Fibroblast of pulmonary artery (primary cell): ENCODE data around the gene ECPAS.
"Not testable (repeated sequence)": the region's sequence is repeated elsewhere in the genome, so short reads cannot be mapped to it uniquely, and the experiment has no call there.

Source experiments
- DNase-seq: peaks from one replicate; pipeline ENCODE4 v3.0.0-alpha.2; 2010; ENCODE audit warnings: low read depth
- H3K4me3 ChIP-seq: replicated peaks from 2 replicates; pipeline ENCODE4 v1.5.1; 2011; ENCODE audit warnings: low read depth, mild to moderate bottlenecking, control low read depth, low read length, moderate library complexity
- TF ChIP-seq, protein P1 (sequence below): IDR thresholded peaks from 2 replicates; pipeline ENCODE4 v1.5.1; 2011; ENCODE audit warnings: mild to moderate bottlenecking, control low read depth, low read length, inconsistent platforms; ENCODE audit errors: missing control alignments

The ECPAS gene

GRCh38 chr9:111405701-111406100 lies 78.5 kb downstream of the ECPAS start:
- TF ChIP-seq, protein P1, sequence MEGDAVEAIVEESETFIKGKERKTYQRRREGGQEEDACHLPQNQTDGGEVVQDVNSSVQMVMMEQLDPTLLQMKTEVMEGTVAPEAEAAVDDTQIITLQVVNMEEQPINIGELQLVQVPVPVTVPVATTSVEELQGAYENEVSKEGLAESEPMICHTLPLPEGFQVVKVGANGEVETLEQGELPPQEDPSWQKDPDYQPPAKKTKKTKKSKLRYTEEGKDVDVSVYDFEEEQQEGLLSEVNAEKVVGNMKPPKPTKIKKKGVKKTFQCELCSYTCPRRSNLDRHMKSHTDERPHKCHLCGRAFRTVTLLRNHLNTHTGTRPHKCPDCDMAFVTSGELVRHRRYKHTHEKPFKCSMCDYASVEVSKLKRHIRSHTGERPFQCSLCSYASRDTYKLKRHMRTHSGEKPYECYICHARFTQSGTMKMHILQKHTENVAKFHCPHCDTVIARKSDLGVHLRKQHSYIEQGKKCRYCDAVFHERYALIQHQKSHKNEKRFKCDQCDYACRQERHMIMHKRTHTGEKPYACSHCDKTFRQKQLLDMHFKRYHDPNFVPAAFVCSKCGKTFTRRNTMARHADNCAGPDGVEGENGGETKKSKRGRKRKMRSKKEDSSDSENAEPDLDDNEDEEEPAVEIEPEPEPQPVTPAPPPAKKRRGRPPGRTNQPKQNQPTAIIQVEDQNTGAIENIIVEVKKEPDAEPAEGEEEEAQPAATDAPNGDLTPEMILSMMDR, result no peak
- H3K4me3 ChIP-seq, result no peak overlapping the region
- DNase-seq, result no peak

DNA sequence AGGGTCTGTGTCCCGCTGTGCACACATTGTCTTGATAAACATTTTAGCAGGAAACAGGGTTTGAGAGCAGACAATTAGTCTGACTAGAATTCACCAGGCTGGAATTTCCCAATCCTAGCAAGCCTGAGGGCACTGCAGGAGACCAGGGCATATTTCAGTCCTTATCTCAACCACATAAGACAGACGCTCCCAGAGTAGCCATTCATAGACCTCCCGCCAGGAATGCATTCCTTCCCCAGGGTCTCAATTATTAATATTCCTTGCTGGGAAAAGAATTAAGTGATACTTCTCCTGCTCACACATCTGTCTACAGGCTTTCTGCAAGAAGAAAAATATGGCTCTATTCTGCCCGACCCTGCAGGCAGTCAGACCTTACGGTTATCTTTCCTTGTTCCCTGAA lies 82.7 kb downstream of the ECPAS start:
- not testable (repeated sequence) for DNase-seq, H3K4me3 ChIP-seq

DNA sequence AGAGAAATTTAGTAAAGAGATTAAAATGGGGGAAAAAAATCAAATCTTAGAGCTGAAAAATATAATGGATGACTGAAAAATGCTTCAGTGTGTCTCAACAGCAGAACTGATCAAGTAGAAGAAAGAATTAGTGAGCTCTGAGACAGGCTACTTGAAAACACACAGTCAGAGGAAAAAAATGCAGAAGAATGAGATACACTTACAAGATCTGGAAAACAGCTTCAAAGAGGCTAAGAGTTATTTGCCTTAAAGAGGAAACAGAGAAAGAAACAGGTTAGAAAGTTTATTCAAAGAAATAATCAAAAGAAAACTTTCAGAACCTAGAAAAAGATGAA lies 83.7 kb downstream of the ECPAS start:
- TF ChIP-seq, protein P1, result no peak
- no peak overlapping the region for H3K4me3 ChIP-seq
- no peak for DNase-seq

- peak; percentile 51 for DNase-seq
- H3K4me3 ChIP-seq, result no peak overlapping the region
- TF ChIP-seq, protein P1, result peak; percentile 58
These were observed 84.2 kb downstream of the ECPAS start for GRCh38 chr9:111399772-111400563.

DNA sequence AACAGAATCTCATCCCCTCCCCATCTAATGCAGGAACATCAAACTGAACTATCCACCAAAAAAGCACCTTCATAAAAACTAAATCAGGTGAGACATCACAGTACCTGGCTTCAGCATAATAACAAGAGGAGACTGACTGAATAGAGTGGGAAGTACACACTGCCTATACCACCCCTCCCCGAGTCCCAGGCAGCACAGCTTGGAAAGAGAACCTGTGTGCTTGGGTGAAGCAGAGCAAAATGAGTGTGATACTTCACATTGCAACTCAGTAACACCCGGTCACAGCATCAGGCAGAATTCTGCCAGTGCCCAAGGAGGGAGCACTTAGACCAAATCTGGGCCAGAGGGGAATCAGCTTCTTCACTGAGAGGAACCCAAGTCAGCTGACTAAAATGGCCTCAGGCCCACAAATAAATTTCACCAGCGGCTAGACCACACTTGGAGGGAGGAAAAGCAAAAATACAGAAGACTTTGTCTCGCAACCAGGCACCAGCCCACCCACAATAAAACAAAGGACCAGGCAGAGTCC lies 84.9 kb downstream of the ECPAS start:
- TF ChIP-seq, protein P1, result no peak
- no peak for DNase-seq
- H3K4me3 ChIP-seq, result no peak overlapping the region

GRCh38 chr9:111393971-111394370 lies 90.2 kb downstream of the ECPAS start:
- DNase-seq, result no peak
- H3K4me3 ChIP-seq, result no peak overlapping the region
- TF ChIP-seq, protein P1, result no peak

GRCh38 chr9:111389406-111389805 lies 94.8 kb downstream of the ECPAS start:
- TF ChIP-seq, protein P1, result no peak
- no peak for DNase-seq
- no peak overlapping the region for H3K4me3 ChIP-seq
